Lung (tissue), 12 donors: ENCODE results near the gene SND1. TPM values are rescaled to one million over a fixed set of nuclear protein-coding genes. Genes with fewer than 3 reads are reported as not detected.

ENCODE experiments used
- ATAC-seq: fragments of 200-7000 bp; cut with Tn5 transposase; one replicate; pipeline ENCODE4 v1.9.1; 2020; ENCODE audit warnings: moderate number of reproducible peaks; ENCODE audit not compliant: insufficient read depth, low FRiP score
- DNase-seq, 3 donors: peaks; one replicate each; pipeline ENCODE4 v3.0.0-alpha.2; 2013 to 2017
- H3K27ac ChIP-seq, 2 donors: one replicate each; pipeline ENCODE4 v1.5.1; 2013; ENCODE audit warnings: mild to moderate bottlenecking in 2 of 2, moderate library complexity in 2 of 2, control low read depth in 1 of 2, inconsistent platforms in 1 of 2, low read depth in 1 of 2, low read length in 1 of 2
- H3K27me3 ChIP-seq, 3 donors: one replicate each; pipeline ENCODE4 v1.5.1; 2013; ENCODE audit warnings: low read length in 2 of 3; ENCODE audit not compliant: control insufficient read depth in 3 of 3, insufficient read depth in 3 of 3
- H3K36me3 ChIP-seq, 4 donors: one replicate each; pipeline ENCODE4 v1.5.1; 2013; ENCODE audit warnings: low read length in 4 of 4, mild to moderate bottlenecking in 1 of 4, moderate library complexity in 1 of 4; ENCODE audit not compliant: control insufficient read depth in 4 of 4, insufficient read depth in 4 of 4
- H3K4me1 ChIP-seq, 5 donors: one replicate each; pipeline ENCODE4 v1.5.1; 2013; ENCODE audit warnings: low read length in 5 of 5, mild to moderate bottlenecking in 2 of 5, moderate library complexity in 1 of 5; ENCODE audit not compliant: control insufficient read depth in 5 of 5, insufficient read depth in 5 of 5
- H3K4me3 ChIP-seq: one replicate; pipeline ENCODE4 v1.5.1; 2013; ENCODE audit warnings: mild to moderate bottlenecking, control low read depth, moderate library complexity
- H3K9ac ChIP-seq, 2 donors: one replicate each; pipeline ENCODE4 v1.5.1; 2013; ENCODE audit warnings: low read length in 2 of 2, control low read depth in 1 of 2; ENCODE audit not compliant: insufficient read depth in 1 of 2
- H3K9me3 ChIP-seq, 4 donors: one replicate each; pipeline ENCODE4 v1.5.1; 2013; ENCODE audit warnings: low read length in 3 of 4, mild to moderate bottlenecking in 1 of 4, moderate library complexity in 1 of 4; ENCODE audit not compliant: control insufficient read depth in 4 of 4, insufficient read depth in 3 of 4
- WGBS, 2 donors: extraction: QIAGEN DNeasy Blood & Tissue Kit; methylation state at CpG; one replicate each; pipeline ENCODE4 v1.1.7; 2013; 5-methylcytosine and 5-hydroxymethylcytosine counted together
- polyA plus RNA-seq, 2 donors: library from polyadenylated mRNA; stranded (reverse); fragments of 200-250 nt; gene quantifications; one replicate each; pipeline ENCODE4 v1.2.1, GENCODE V29; 2013
- total RNA-seq, 2 donors: library from RNA; depleted of rRNA in 1 of 2; stranded (reverse); fragments of >200 nt in 1 of 2; gene quantifications; one replicate each; pipeline ENCODE4 v1.2.1, GENCODE V29; 2014 to 2021
- TF ChIP-seq, protein P1 (sequence below): IDR thresholded peaks from 2 replicates; pipeline ENCODE4 v1.5.1; 2012; ENCODE audit warnings: mild to moderate bottlenecking; ENCODE audit errors: control extremely low read depth, extremely low read depth
- donor health status: control.
- donor health status: control.
- donor health status: Bipolar disorder and iron deficiency.
- donor health status: healthy.
- donor health status: DM: yes; HTN: yes; CAD: no.

SND1 gene
- total and polyA plus RNA-seq, 4 donors, result 94.5 to 210 (median 137) TPM

DNA sequence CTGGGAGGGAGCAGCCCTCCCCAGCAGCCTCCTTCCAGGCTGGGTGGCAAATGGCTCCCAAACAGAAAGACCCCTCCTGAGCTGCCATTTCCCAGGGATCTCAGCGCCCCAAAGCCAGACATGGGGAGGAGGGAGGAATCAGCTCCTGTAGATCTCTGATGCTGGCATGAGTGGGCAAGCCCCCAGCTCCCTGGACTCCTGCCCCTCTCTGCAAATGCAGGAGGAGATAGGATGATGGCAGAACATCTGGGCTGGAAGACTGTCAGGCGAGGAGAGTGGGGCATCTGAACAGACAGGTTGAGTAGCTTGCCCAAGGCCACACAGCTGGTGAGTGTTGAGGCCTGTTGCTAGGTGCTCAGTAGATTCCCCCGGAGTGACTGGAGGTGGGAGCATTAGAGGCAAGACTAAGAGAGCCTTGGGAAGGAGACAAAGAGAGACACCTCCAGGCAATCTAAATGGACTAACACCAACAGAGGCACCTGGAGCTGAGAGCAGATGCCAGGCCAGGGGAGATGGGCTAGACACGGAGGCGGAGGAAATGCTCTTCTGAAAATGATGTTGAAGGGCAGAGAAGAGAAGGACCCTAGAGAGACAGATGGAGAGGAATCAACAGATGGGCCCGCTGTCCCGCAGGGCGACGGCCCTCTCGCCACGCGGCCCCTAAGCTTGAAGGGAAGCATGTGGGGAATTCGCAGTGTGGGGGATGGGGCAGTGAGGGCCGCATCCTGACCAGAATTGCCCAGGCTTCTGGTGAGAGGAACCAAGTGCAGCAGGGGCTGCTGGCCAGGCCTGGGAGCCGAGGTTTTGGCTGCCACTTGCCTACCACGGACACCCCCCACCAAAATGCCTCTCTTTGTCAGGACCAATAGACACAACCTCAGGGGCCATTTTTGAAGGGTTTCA, 464.1 kb downstream of the SND1 start:
- Histone ChIP-seq H3K9me3 (peaks cover 0 to under 1% (median 0%) of the 10 kb centered on the region in 4 donors), H3K4me3 (no peak overlapping the region), H3K4me1 (no peaks in the 10 kb centered on the region), H3K36me3 (no peaks in the 10 kb centered on the region), H3K27ac (no peak overlapping the region), H3K27me3 (peaks cover 0 to 3% (median 0%) of the 10 kb centered on the region in 3 donors), H3K9ac (no peak overlapping the region)
- TF ChIP-seq, protein P1, sequence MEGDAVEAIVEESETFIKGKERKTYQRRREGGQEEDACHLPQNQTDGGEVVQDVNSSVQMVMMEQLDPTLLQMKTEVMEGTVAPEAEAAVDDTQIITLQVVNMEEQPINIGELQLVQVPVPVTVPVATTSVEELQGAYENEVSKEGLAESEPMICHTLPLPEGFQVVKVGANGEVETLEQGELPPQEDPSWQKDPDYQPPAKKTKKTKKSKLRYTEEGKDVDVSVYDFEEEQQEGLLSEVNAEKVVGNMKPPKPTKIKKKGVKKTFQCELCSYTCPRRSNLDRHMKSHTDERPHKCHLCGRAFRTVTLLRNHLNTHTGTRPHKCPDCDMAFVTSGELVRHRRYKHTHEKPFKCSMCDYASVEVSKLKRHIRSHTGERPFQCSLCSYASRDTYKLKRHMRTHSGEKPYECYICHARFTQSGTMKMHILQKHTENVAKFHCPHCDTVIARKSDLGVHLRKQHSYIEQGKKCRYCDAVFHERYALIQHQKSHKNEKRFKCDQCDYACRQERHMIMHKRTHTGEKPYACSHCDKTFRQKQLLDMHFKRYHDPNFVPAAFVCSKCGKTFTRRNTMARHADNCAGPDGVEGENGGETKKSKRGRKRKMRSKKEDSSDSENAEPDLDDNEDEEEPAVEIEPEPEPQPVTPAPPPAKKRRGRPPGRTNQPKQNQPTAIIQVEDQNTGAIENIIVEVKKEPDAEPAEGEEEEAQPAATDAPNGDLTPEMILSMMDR, result no peak
- DNase-seq, result no peak
- WGBS, 2 donors, result 85 to 88% methylated on average over 16 of the region's 16 CpGs
- no peak for ATAC-seq

DNA sequence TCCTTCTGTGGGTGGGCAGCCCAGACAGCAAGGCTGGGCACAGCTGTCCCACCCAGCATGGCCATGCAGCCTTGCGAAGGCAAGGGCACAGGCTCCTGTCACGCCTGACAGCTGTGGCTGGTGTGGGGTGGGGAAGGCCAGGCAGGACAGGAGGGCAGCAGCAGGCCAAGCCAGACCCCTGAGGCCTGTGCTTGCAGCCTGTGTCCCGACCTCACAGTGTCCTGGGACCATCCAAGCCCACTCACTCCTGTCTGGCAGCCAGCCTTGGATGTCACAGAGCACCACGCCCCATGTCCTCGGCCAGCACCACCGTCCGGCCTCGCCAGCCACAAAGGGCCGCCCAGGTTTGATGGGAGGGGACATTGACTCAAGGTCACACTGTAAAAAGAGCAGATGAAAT, 464.7 kb downstream of the SND1 start:
- DNase-seq (no peak), ATAC-seq (no peak)
- no peaks in the 10 kb centered on the region for H3K9me3 ChIP-seq
- no peaks in the 10 kb centered on the region for H3K36me3 ChIP-seq
- TF ChIP-seq, protein P1, result no peak
- H3K27ac ChIP-seq, result no peak overlapping the region
- peaks cover 0 to under 1% (median 0%) of the 10 kb centered on the region in 5 donors for H3K4me1 ChIP-seq
- no peak overlapping the region for H3K9ac ChIP-seq
- WGBS, 2 donors, result 94 to 98% methylated on average over 9 of the region's 9 CpGs
- no peak overlapping the region for H3K4me3 ChIP-seq
- peaks cover 0 to 3% (median 0%) of the 10 kb centered on the region in 3 donors for H3K27me3 ChIP-seq

DNA sequence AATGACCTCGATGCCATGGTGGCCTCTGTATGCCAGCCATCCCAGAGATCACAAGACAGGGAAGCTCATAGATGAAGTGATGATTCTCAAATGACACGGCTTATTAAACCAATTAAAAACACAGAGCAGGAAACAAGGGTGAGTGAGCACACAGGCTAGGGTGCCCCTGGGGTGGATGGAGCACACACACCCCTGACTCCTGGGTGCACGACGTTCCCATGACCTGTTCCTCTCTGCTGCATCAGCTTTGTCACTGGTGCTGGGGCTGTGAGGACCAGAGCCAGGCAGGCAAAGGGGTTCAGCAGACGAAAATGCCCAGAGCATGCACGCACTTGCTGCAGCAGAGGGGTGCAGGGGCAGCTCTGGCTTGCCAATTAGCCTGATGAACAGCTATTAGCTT, 465.7 kb downstream of the SND1 start:
- ATAC-seq, result no peak
- TF ChIP-seq, protein P1, result no peak
- DNase-seq, result no peak
- Histone ChIP-seq H3K36me3 (no peaks in the 10 kb centered on the region), H3K27ac (no peak overlapping the region), H3K9ac (no peak overlapping the region), H3K4me3 (no peak overlapping the region), H3K9me3 (no peaks in the 10 kb centered on the region), H3K4me1 (peaks cover 0 to 4% (median 0%) of the 10 kb centered on the region in 5 donors), H3K27me3 (peaks cover 0 to 3% (median 0%) of the 10 kb centered on the region in 3 donors)
- WGBS, 2 donors, result 92 to 95% methylated on average over 6 of the region's 6 CpGs
